ENCODE results near the gene ZNF71.

GRCh38 chr19:56642711-56643459 lies 47.8 kb downstream of the ZNF71 start, which contains the start of gene SMIM17:
- TF ChIP-seq, protein P1, sequence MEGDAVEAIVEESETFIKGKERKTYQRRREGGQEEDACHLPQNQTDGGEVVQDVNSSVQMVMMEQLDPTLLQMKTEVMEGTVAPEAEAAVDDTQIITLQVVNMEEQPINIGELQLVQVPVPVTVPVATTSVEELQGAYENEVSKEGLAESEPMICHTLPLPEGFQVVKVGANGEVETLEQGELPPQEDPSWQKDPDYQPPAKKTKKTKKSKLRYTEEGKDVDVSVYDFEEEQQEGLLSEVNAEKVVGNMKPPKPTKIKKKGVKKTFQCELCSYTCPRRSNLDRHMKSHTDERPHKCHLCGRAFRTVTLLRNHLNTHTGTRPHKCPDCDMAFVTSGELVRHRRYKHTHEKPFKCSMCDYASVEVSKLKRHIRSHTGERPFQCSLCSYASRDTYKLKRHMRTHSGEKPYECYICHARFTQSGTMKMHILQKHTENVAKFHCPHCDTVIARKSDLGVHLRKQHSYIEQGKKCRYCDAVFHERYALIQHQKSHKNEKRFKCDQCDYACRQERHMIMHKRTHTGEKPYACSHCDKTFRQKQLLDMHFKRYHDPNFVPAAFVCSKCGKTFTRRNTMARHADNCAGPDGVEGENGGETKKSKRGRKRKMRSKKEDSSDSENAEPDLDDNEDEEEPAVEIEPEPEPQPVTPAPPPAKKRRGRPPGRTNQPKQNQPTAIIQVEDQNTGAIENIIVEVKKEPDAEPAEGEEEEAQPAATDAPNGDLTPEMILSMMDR (conservative IDR thresholded peaks at IDR 0.05 in 1 of 2, IDR thresholded peaks at IDR 0.05 in 1 of 2; ENCODE audit: low read depth in 1 of 2, low read length in 2 of 2): no peak
- no peak for TF ChIP-seq EZH2 (IDR thresholded peaks at IDR 0.05; ENCODE audit: low read length, missing control alignments)

Measured in fibroblast of lung (primary cell).